Tibial nerve (tissue), 3 donors: ENCODE measurements around the gene GAP43.

Source experiments
- CTCF ChIP-seq, 5 experiments: fragments of 200-600 bp in 3 of 5; fragments of 450-650 bp in 2 of 5; sonication (generic) in 3 of 5; IDR thresholded peaks; one replicate each; pipeline ENCODE4 v1.5.1; 2016 to 2019; ENCODE audit warnings: antibody characterized with exemption in 5 of 5, mild to moderate bottlenecking in 3 of 5, moderate library complexity in 2 of 5
- POLR2A ChIP-seq, 2 donors: fragments of 450-650 bp; IDR thresholded peaks; one replicate each; pipeline ENCODE4 v1.6.1; 2017; ENCODE audit warnings: antibody characterized with exemption in 2 of 2, mild to moderate bottlenecking in 2 of 2, moderate library complexity in 2 of 2

DNA sequence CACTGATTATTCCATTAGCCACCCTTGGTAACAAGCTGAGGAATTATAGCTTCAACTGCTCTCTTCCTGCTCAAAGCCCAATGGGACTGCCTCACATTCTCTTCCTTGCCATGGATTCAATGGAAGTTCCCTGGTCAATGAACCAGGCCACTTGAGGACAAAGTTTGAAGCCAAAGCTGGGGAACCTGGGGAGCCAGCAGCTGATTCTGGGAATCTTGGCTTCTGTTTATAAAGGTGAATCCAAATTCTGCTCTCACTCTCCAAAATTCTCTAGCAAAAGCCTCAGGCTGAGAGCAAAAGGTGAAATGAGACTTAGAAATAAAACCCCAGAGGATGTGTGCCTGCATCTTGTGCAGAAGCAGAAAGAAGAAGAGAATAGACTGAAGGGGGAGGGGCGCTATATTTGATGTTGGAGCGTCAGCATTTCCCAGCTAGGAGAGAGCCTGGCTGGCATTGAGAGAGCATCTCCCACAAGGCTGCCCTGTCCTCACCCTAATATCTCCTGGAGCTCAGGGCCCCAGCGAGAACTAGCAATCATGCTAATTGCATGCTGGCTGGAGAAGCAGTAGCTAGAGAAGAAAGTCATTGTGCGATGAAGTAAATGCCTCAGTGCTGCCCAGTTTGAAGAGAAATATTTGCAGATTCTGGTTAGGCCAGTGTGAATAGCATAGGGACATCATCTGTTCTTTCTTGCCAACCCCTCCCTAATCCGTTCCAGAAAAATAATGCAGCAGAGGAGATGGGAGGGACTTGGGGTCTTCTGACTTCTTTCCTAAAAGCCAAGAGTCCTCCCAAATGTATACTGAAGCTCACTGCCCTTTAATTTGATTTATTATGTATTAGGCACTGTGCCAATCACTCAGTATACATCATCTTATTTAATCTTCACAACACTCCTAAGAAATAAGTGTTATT, 34.9 kb upstream of the GAP43 start:
- TF ChIP-seq CTCF (IDR thresholded peaks at IDR 0.05) = no peak
- TF ChIP-seq POLR2A (IDR thresholded peaks at IDR 0.05) = no peak
